Globus pallidus (tissue), 1 donor: ENCODE measurements around the gene SPRR5.

Source experiments
- DNase-seq: peaks from one replicate; pipeline ENCODE4 v3.0.0-alpha.2; 2015; ENCODE audit warnings: low spot score

SPRR5 gene

DNA sequence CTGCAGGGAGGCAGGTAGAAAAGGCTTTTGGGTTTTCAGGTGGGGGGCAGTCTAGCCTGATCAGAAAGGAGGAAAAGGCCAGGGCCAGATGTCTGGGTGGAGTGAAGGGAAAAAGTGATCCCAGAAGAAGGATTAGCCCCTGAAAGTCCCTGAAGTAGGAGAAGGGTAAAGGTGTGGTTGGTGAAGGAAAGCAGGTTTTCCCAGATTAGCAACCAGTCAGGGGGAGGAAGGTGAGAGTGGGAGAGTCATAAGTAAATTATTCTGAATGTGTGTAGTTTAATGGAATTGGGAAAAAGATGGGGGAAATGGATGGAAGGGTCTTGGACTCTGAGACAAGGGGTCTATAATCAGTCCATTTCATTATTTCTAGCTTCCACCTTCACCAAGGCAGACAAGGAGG, 36.2 kb downstream of the SPRR5 start:
- no peak for DNase-seq

GRCh38 chr1:152983743-152984142, 36.7 kb downstream of the SPRR5 start, which contains the start of gene SPRR1A:
Gene SPRR1A (plus strand): TSS chr1:152984081. CDS start chr1:152985231, 1,150 bp downstream.
- DNase-seq = no peak

- DNase-seq = no peak
Observed at GRCh38 chr1:152986578-152986977, 39.6 kb downstream of the SPRR5 start.

DNA sequence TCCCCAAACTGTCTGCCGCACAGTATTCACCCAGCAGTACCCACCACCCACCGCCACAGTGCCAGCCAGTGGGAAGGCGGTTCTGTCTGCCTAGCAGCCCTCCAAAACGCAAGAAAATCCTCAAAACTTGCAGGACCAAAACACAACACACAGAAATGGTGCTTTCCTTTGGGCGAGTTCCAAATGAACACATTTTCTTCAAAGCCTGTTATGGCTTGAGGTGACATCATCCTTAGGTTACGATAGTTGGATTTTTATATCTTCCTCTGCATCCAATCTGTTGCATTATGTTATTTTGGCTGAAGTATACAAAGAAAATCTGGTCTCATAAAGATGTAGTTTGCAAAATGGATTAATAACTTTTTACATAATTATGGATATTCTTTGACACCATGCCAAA, 46.2 kb downstream of the SPRR5 start:
- no peak for DNase-seq

DNA sequence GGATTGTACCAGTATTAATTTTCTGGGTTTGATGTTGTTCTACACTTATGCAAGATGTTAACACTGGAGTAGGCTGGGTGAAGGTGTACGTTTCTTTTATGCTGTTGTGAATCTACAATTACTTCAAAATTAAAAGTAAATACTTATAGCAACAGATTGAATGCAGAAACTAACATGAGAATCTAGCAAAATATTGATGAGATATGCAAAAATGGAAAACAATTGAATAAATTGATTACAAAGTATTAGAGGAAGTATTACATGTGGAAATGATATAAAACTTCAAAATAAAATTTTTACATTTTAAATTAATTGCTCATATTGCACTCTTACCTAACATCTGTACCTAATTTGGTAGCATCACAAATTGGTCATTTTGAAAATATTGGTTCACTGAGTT, 48.8 kb downstream of the SPRR5 start:
- DNase-seq = no peak

DNA sequence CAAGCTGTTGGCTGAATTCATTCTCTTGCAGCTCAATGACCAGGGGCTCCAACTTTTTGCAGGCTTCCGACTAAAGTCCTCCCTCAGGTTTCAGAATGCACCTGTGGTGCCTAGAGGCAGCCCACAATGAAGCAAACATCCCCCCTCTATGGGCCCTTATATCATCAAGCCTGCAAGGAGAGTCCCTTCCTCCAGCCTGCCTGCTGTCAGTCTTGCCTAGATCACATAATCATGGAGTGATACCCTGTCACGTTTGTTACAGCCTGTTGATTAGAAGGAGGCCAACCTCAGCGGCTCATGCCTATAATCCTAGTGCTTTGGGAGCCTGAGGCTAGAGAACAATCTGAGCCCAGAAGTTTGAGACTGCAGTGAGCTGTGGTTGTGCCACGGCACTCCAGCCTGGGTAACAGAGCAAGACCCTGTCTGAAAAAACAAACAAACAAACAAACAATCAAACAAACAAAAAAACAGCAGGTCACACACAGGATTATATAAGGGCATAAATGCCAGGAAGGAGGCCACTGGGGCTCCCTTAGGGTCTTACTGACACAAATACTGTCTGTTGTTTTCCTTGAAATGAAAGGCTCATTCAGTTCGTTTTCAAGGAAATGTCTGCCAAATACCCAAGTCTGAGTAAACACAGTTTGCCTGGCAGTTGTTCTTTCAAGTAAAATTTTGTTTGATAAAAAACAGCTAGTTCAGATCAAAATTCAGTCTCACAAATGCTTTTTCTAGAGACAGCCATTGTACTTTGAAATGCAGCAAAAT, 49.8 kb downstream of the SPRR5 start:
- peak; percentile 69 for DNase-seq

DNA sequence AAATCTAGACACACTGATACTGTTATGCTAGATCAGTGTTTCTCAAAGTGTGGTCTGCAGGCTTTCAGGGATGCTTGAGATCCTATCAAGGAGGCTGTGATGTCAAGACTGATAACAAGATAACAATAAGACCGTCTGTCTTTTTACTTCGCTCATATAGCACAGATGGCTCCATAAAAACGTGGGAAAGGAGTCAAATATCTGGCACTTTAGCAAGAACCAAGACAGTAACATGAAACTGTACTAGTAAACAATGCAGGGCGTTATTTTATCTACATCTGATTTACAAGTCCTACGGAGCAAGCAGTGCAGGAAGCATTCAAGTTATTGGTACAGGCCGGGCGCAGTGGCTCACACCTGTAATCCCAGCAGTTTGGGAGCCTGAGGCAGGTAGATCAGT, 50.9 kb downstream of the SPRR5 start:
- no peak for DNase-seq

GRCh38 chr1:152998476-152998875, 51.5 kb downstream of the SPRR5 start:
- DNase-seq = no peak
